ENCODE results near the gene ZC3H7B. TPM values are rescaled to one million over a fixed set of nuclear protein-coding genes. Genes with fewer than 3 reads are reported as not detected.

Gene ZC3H7B
- polyA plus RNA-seq, 3 donors, result 20.0 to 42.5 (median 34.9) TPM

- WGBS, 3 donors, result 86 to 89% (median 87%) methylated on average over 17 to 18 of the region's 18 CpGs
- H3K27ac ChIP-seq (ENCODE audit: low read depth, low read length), result no peak overlapping the region
These were observed 45.9 kb downstream of the ZC3H7B start for GRCh38 chr22:41347066-41347859.

GRCh38 chr22:41348964-41349484 is 47.7 kb downstream of the ZC3H7B start:
- H3K27ac ChIP-seq (ENCODE audit: low read depth, low read length), result no peak overlapping the region
- 95 to 98% (median 97%) methylated on average over 22 of the region's 22 CpGs for WGBS, 3 donors

GRCh38 chr22:41350087-41350486 is 48.8 kb downstream of the ZC3H7B start:
- no peak overlapping the region for H3K27ac ChIP-seq (ENCODE audit: low read depth, low read length)
- WGBS, 3 donors, result 55 to 88% (median 67%) methylated on average over 4 of the region's 4 CpGs

GRCh38 chr22:41351011-41351410 is 49.7 kb downstream of the ZC3H7B start:
- H3K27ac ChIP-seq (ENCODE audit: low read depth, low read length), result no peak overlapping the region
- WGBS, 3 donors, result 87 to 98% (median 90%) methylated on average over 5 of the region's 5 CpGs

- 54 to 70% (median 55%) methylated on average over 6 of the region's 6 CpGs for WGBS, 3 donors
These were observed 50.7 kb downstream of the ZC3H7B start for GRCh38 chr22:41352058-41352457.

GRCh38 chr22:41353862-41354575 is 52.7 kb downstream of the ZC3H7B start:
- 84 to 89% (median 84%) methylated on average over 10 of the region's 10 CpGs for WGBS, 3 donors
- H3K27ac ChIP-seq (ENCODE audit: low read depth, low read length), result no peak overlapping the region

More at GRCh38 chr22:41352058-41352457, 50.7 kb downstream of the ZC3H7B start:
- H3K27ac ChIP-seq (ENCODE audit: low read depth, low read length), result no peak overlapping the region

- 91 to 96% (median 93%) methylated on average over 10 of the region's 10 CpGs for WGBS, 3 donors
- H3K27ac ChIP-seq (ENCODE audit: low read depth, low read length), result no peak overlapping the region
These were observed 53.7 kb downstream of the ZC3H7B start for GRCh38 chr22:41354979-41355378.

GRCh38 chr22:41355895-41356294 is 54.6 kb downstream of the ZC3H7B start:
- 93 to 96% (median 96%) methylated on average over 17 of the region's 17 CpGs for WGBS, 3 donors
- H3K27ac ChIP-seq (ENCODE audit: low read depth, low read length), result no peak overlapping the region

- H3K27ac ChIP-seq (ENCODE audit: low read depth, low read length), result no peak overlapping the region
- WGBS, 3 donors, result 93 to 95% (median 94%) methylated on average over 24 to 25 of the region's 25 CpGs
These were observed 55.2 kb downstream of the ZC3H7B start for GRCh38 chr22:41356430-41357028.

GRCh38 chr22:41357191-41357590 is 55.9 kb downstream of the ZC3H7B start:
- H3K27ac ChIP-seq (ENCODE audit: low read depth, low read length), result no peak overlapping the region
- 85 to 93% (median 91%) methylated on average over 15 to 16 of the region's 16 CpGs for WGBS, 3 donors

- WGBS, 3 donors, result 77 to 87% (median 84%) methylated on average over 17 of the region's 17 CpGs
- H3K27ac ChIP-seq (ENCODE audit: low read depth, low read length), result no peak overlapping the region
These were observed 57.6 kb downstream of the ZC3H7B start for GRCh38 chr22:41358927-41359326.

- no peak overlapping the region for H3K27ac ChIP-seq (ENCODE audit: low read depth, low read length)
- WGBS, 3 donors, result 78 to 84% (median 83%) methylated on average over 4 of the region's 4 CpGs
These were observed 58.1 kb downstream of the ZC3H7B start for GRCh38 chr22:41359376-41359775.

- no peak overlapping the region for H3K27ac ChIP-seq (ENCODE audit: low read depth, low read length)
- 46 to 83% (median 66%) methylated on average over 11 of the region's 11 CpGs for WGBS, 3 donors
These were observed 58.8 kb downstream of the ZC3H7B start for GRCh38 chr22:41360126-41360525.

- no peak overlapping the region for H3K27ac ChIP-seq (ENCODE audit: low read depth, low read length)
- 92 to 94% (median 93%) methylated on average over 13 of the region's 13 CpGs for WGBS, 3 donors
These were observed 60.5 kb downstream of the ZC3H7B start for GRCh38 chr22:41361716-41362310.

GRCh38 chr22:41362615-41363014 is 61.3 kb downstream of the ZC3H7B start:
- 83 to 88% (median 83%) methylated on average over 5 of the region's 5 CpGs for WGBS, 3 donors
- H3K27ac ChIP-seq (ENCODE audit: low read depth, low read length), result no peak overlapping the region

GRCh38 chr22:41364233-41364632 is 62.9 kb downstream of the ZC3H7B start:
- no peak overlapping the region for H3K27ac ChIP-seq (ENCODE audit: low read depth, low read length)
- 81 to 85% (median 82%) methylated on average over 6 of the region's 6 CpGs for WGBS, 3 donors

GRCh38 chr22:41364955-41365354 is 63.6 kb downstream of the ZC3H7B start:
- no peak overlapping the region for H3K27ac ChIP-seq (ENCODE audit: low read depth, low read length)
- WGBS, 3 donors, result 27 to 62% (median 56%) methylated on average over 8 of the region's 8 CpGs

GRCh38 chr22:41365425-41365824 is 64.1 kb downstream of the ZC3H7B start:
- no peak overlapping the region for H3K27ac ChIP-seq (ENCODE audit: low read depth, low read length)

More at GRCh38 chr22:41365425-41365824, 64.1 kb downstream of the ZC3H7B start:
- WGBS, 3 donors, result 66 to 82% (median 75%) methylated on average over 5 of the region's 5 CpGs

Measured in adipose tissue (tissue), 3 donors.